GM12801 (cell line): ENCODE measurements around the gene PDZD4.

Experiments
- CTCF ChIP-seq: IDR thresholded peaks from one replicate; pipeline ENCODE4 v1.5.1; 2011; ENCODE audit warnings: control low read depth; ENCODE audit not compliant: insufficient read length; ENCODE audit errors: extremely low read depth

PDZD4 gene

GRCh38 chrX:153870791-153871360 is 40.5 kb upstream of the PDZD4 start:
- TF ChIP-seq CTCF, result no peak

GRCh38 chrX:153870288-153870690 is 39.9 kb upstream of the PDZD4 start:
- no peak for TF ChIP-seq CTCF

- TF ChIP-seq CTCF, result no peak
Measured at GRCh38 chrX:153869473-153870287, 39.3 kb upstream of the PDZD4 start.

GRCh38 chrX:153868576-153869472 is 38.5 kb upstream of the PDZD4 start:
- TF ChIP-seq CTCF, result no peak

- TF ChIP-seq CTCF, result no peak
Measured at GRCh38 chrX:153867671-153868070, 37.3 kb upstream of the PDZD4 start.

GRCh38 chrX:153867139-153867538 is 36.8 kb upstream of the PDZD4 start:
- TF ChIP-seq CTCF, result no peak

GRCh38 chrX:153866302-153867019 is 36.1 kb upstream of the PDZD4 start:
- no peak for TF ChIP-seq CTCF
